Activated T-cell treated with anti-CD3 and anti-CD28 coated beads, Interleukin-2, amount 50 U/mL, for 4 hours (primary cell): ENCODE results near the gene SH2B3. TPM values are rescaled to one million over a fixed set of nuclear protein-coding genes. Genes with fewer than 3 reads are reported as not detected.

Source experiments
- ATAC-seq, 2 donors: fragments of 200-7000 bp; cut with Tn5 transposase; one replicate each; pipeline ENCODE4 v1.10.0; 2021
- DNase-seq: peaks from one replicate; pipeline ENCODE4 v3.0.0-alpha.2; 2020
- H3K27me3 Mint-ChIP-seq: one replicate; pipeline ENCODE4 v1.8.0; 2021; ENCODE audit warnings: low read depth, mixed read lengths
- H3K36me3 Mint-ChIP-seq: one replicate; pipeline ENCODE4 v1.8.0; 2022; ENCODE audit warnings: mixed read lengths; ENCODE audit not compliant: insufficient read depth
- H3K4me1 Mint-ChIP-seq: one replicate; pipeline ENCODE4 v1.8.0; 2021; ENCODE audit warnings: low read depth, mixed read lengths
- H3K4me3 Mint-ChIP-seq: one replicate; pipeline ENCODE4 v1.8.0; 2021; ENCODE audit warnings: mild to moderate bottlenecking, moderate library complexity, mixed read lengths
- H3K9me3 Mint-ChIP-seq: one replicate; pipeline ENCODE4 v1.8.0; 2021; ENCODE audit warnings: mixed read lengths
- total RNA-seq, 3 donors: library from RNA; stranded (reverse); gene quantifications; one replicate each; pipeline ENCODE4 v1.2.1, GENCODE V29; 2021

The SH2B3 gene
- total RNA-seq, 3 donors from 2014 or later, result 32.7 to 37.8 (median 35.9) TPM

GRCh38 chr12:111444925-111445725 lies 39.4 kb downstream of the SH2B3 start:
- H3K9me3 Mint-ChIP-seq, result no peaks in the 10 kb centered on the region
- ATAC-seq, result peak; percentile 90 to 93

GRCh38 chr12:111445726-111446581 lies 40.2 kb downstream of the SH2B3 start:
- Mint-ChIP-seq H3K4me1 (peaks cover 86% of the 10 kb centered on the region), H3K9me3 (no peaks in the 10 kb centered on the region), H3K36me3 (peaks cover 32% of the 10 kb centered on the region), H3K27me3 (no peaks in the 10 kb centered on the region), H3K4me3 (no peak overlapping the region)
- DNase-seq, result no peak
- ATAC-seq, result no peak

More at GRCh38 chr12:111444925-111445725, 39.4 kb downstream of the SH2B3 start:
- Mint-ChIP-seq H3K36me3 (peaks cover 29% of the 10 kb centered on the region), H3K4me3 (peak overlapping the region; percentile 17), H3K27me3 (no peaks in the 10 kb centered on the region), H3K4me1 (peaks cover 87% of the 10 kb centered on the region)
- peak; percentile 66 for DNase-seq

- H3K36me3 Mint-ChIP-seq, result peaks cover 37% of the 10 kb centered on the region
- H3K27me3 Mint-ChIP-seq, result no peaks in the 10 kb centered on the region
- no peak for ATAC-seq
- no peak for DNase-seq
- H3K9me3 Mint-ChIP-seq, result no peaks in the 10 kb centered on the region
- H3K4me3 Mint-ChIP-seq, result no peak overlapping the region
- H3K4me1 Mint-ChIP-seq, result peaks cover 84% of the 10 kb centered on the region
Observed at GRCh38 chr12:111446631-111447570, 41.2 kb downstream of the SH2B3 start.

GRCh38 chr12:111447571-111448265 lies 42.0 kb downstream of the SH2B3 start:
- H3K4me1 Mint-ChIP-seq, result peaks cover 78% of the 10 kb centered on the region
- H3K36me3 Mint-ChIP-seq, result peaks cover 37% of the 10 kb centered on the region
- ATAC-seq (no peak), DNase-seq (no peak)
- no peaks in the 10 kb centered on the region for H3K9me3 Mint-ChIP-seq
- no peak overlapping the region for H3K4me3 Mint-ChIP-seq
- H3K27me3 Mint-ChIP-seq, result no peaks in the 10 kb centered on the region

GRCh38 chr12:111448266-111448830 lies 42.6 kb downstream of the SH2B3 start:
- DNase-seq, result no peak
- H3K4me3 Mint-ChIP-seq, result no peak overlapping the region
- H3K9me3 Mint-ChIP-seq, result no peaks in the 10 kb centered on the region
- H3K27me3 Mint-ChIP-seq, result no peaks in the 10 kb centered on the region
- ATAC-seq, result no peak
- peaks cover 37% of the 10 kb centered on the region for H3K36me3 Mint-ChIP-seq
- H3K4me1 Mint-ChIP-seq, result peaks cover 72% of the 10 kb centered on the region

GRCh38 chr12:111448846-111449790 lies 43.4 kb downstream of the SH2B3 start:
- ATAC-seq (no peak), DNase-seq (no peak)
- H3K4me1 Mint-ChIP-seq, result peaks cover 64% of the 10 kb centered on the region
- no peaks in the 10 kb centered on the region for H3K27me3 Mint-ChIP-seq
- peaks cover 37% of the 10 kb centered on the region for H3K36me3 Mint-ChIP-seq
- H3K9me3 Mint-ChIP-seq, result no peaks in the 10 kb centered on the region
- no peak overlapping the region for H3K4me3 Mint-ChIP-seq

GRCh38 chr12:111450676-111451075 lies 45.0 kb downstream of the SH2B3 start:
- no peaks in the 10 kb centered on the region for H3K9me3 Mint-ChIP-seq
- H3K36me3 Mint-ChIP-seq, result peaks cover 38% of the 10 kb centered on the region

GRCh38 chr12:111451232-111451631 lies 45.5 kb downstream of the SH2B3 start:
- Mint-ChIP-seq H3K4me3 (no peak overlapping the region), H3K27me3 (no peaks in the 10 kb centered on the region), H3K4me1 (peaks cover 51% of the 10 kb centered on the region), H3K9me3 (no peaks in the 10 kb centered on the region), H3K36me3 (peaks cover 44% of the 10 kb centered on the region)
- DNase-seq, result no peak
- no peak for ATAC-seq

More at GRCh38 chr12:111450676-111451075, 45.0 kb downstream of the SH2B3 start:
- no peaks in the 10 kb centered on the region for H3K27me3 Mint-ChIP-seq
- H3K4me1 Mint-ChIP-seq, result peaks cover 57% of the 10 kb centered on the region
- DNase-seq, result no peak
- no peak for ATAC-seq
- no peak overlapping the region for H3K4me3 Mint-ChIP-seq

- peaks cover 47% of the 10 kb centered on the region for H3K4me1 Mint-ChIP-seq
- H3K4me3 Mint-ChIP-seq, result no peak overlapping the region
- DNase-seq, result no peak
- ATAC-seq, result peak; percentile 35 to 54
- H3K9me3 Mint-ChIP-seq, result no peaks in the 10 kb centered on the region
- H3K27me3 Mint-ChIP-seq, result no peaks in the 10 kb centered on the region
- H3K36me3 Mint-ChIP-seq, result peaks cover 42% of the 10 kb centered on the region
Observed at GRCh38 chr12:111451649-111452129, 46.0 kb downstream of the SH2B3 start.

- Mint-ChIP-seq H3K27me3 (no peaks in the 10 kb centered on the region), H3K36me3 (peaks cover 31% of the 10 kb centered on the region), H3K4me1 (peaks cover 40% of the 10 kb centered on the region), H3K4me3 (no peak overlapping the region), H3K9me3 (no peaks in the 10 kb centered on the region)
- ATAC-seq (no peak), DNase-seq (no peak)
Observed at GRCh38 chr12:111453071-111453989, 47.6 kb downstream of the SH2B3 start.

GRCh38 chr12:111454311-111454710 lies 48.6 kb downstream of the SH2B3 start:
- H3K4me1 Mint-ChIP-seq, result peaks cover 31% of the 10 kb centered on the region
- no peaks in the 10 kb centered on the region for H3K9me3 Mint-ChIP-seq
- H3K27me3 Mint-ChIP-seq, result no peaks in the 10 kb centered on the region
- ATAC-seq (no peak), DNase-seq (no peak)
- H3K36me3 Mint-ChIP-seq, result peaks cover 23% of the 10 kb centered on the region
- H3K4me3 Mint-ChIP-seq, result no peak overlapping the region
